BLaER1 (cell line): ENCODE data around the gene FN3K.
"Not testable (repeated sequence)": the region's sequence is repeated elsewhere in the genome, so short reads cannot be mapped to it uniquely, and the experiment has no call there.

Experiments
- H3K27ac ChIP-seq: shearing (Covaris generic); formaldehyde crosslinking; 2 replicates; pipeline ENCODE4 v1.8.1; 2022
- H3K27me3 ChIP-seq: shearing (Covaris generic); formaldehyde crosslinking; 2 replicates; pipeline ENCODE4 v1.8.1; 2022
- H3K36me3 ChIP-seq: shearing (Covaris generic); formaldehyde crosslinking; 2 replicates; pipeline ENCODE4 v1.8.1; 2022
- H3K4me1 ChIP-seq: shearing (Covaris generic); formaldehyde crosslinking; 2 replicates; pipeline ENCODE4 v1.8.1; 2022
- H3K4me2 ChIP-seq: shearing (Covaris generic); formaldehyde crosslinking; 2 replicates; pipeline ENCODE4 v1.8.1; 2022
- H3K4me3 ChIP-seq: shearing (Covaris generic); formaldehyde crosslinking; 2 replicates; pipeline ENCODE4 v1.8.1; 2022
- H3K9ac ChIP-seq: shearing (Covaris generic); formaldehyde crosslinking; 2 replicates; pipeline ENCODE4 v1.8.1; 2022
- H3K9me3 ChIP-seq: shearing (Covaris generic); formaldehyde crosslinking; 2 replicates; pipeline ENCODE4 v1.8.1; 2022
- H4K20me1 ChIP-seq: shearing (Covaris generic); formaldehyde crosslinking; 2 replicates; pipeline ENCODE4 v1.8.1; 2022
- Cebpa-rat ChIP-seq: shearing (Covaris generic); IDR thresholded peaks from 2 replicates; pipeline ENCODE4 v1.8.1; 2022

The FN3K gene

DNA sequence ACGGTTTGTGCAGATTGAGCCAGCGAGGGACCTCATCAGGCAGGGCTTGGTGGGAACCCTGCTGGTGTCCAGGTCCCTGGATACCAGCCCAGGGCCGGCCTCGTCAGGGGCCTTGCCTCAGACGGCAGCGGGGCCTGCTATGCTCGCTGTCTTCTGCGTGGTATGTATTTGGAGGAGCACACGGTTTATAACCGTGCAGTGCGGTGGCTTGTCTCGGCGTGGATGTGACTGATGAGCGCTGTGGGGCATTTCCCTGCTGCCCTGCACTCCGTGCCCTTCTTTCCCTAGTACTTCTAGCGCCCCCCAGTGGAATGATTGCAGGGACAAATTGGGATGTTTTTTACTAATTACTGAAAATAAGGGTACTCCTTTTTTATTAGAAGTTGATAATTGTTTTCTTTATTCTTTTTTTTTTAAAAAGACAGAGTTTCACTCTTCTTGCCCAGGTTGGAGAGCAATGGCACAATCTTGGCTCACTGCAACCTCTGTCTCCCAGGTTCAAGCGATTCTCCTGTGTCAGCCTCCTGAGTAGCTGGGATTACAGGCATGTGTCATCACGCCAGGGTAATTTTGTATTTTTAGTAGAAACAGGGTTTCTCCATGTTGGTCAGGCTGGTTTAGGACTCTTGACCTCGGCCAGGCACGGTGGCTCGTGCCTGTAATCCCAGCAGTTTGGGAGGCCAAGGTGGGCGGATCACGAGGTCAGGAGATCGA lies 31.8 kb downstream of the FN3K start:
- peaks cover 92% of the 10 kb centered on the region for H3K36me3 ChIP-seq
- no peak overlapping the region for H3K9ac ChIP-seq
- no peaks in the 10 kb centered on the region for H3K27me3 ChIP-seq

DNA sequence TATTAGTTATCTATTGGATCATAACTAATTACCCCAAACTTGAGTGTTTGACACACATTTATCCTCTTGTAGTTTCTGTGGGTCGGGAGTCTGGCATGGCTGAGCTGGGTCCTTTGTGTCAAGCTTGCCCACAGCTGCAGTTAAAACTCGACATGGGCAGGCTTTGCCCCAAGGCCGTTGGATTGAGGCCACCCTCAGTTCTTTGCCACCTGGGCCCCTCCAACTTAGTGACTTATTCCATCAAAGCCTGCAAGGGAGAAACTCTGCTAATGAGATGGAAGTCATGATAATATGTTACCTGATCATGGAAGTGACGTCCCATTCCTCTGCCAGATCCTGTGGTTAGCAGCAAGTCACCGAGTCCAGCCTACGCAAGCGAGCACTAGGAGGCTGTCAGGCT lies 33.6 kb downstream of the FN3K start:
- H3K36me3 ChIP-seq: peaks cover 88% of the 10 kb centered on the region

More for the DNA sequence above, 31.8 kb downstream of the FN3K start:
- no peak overlapping the region for H3K4me3 ChIP-seq
- H3K9me3 ChIP-seq: no peaks in the 10 kb centered on the region
- H3K4me2 ChIP-seq: peak overlapping the region; percentile 64; the same call in 1 of the 2 replicates
- no peak for TF ChIP-seq Cebpa-rat
- no peak overlapping the region; the same call in 1 of the 2 replicates for H3K27ac ChIP-seq
- H3K4me1 ChIP-seq: peaks cover 26% of the 10 kb centered on the region
- H4K20me1 ChIP-seq: peaks cover 12% of the 10 kb centered on the region; the same call in 1 of the 2 replicates

DNA sequence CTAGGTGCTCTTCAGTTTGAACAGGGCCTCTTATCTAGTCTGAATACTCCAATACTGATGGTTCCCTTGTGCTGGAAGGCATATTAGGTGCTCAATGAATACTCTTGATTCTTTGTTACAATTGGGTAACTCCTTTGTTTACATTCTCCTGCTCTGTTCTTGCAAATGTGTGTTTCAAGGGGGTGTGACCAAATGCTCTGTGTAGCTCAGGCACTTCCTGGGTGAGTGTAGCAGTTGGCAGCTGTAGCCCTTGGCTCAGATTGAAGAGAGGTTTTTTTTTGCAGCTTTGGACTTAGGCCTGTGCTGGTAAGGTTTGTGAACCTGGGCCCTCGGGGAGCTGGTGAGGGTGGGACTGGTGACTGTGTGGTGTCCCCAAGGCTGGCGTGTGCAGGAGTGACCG lies 36.6 kb downstream of the FN3K start:
- H3K36me3 ChIP-seq: peaks cover 64% of the 10 kb centered on the region
- H4K20me1 ChIP-seq: peaks cover 25% of the 10 kb centered on the region
- H3K9me3 ChIP-seq: no peaks in the 10 kb centered on the region
- TF ChIP-seq Cebpa-rat: no peak
- no peaks in the 10 kb centered on the region for H3K27me3 ChIP-seq
- no peak overlapping the region for H3K27ac ChIP-seq
- no peak overlapping the region for H3K4me3 ChIP-seq
- H3K4me2 ChIP-seq: peak overlapping the region; percentile 19; the same call in 1 of the 2 replicates
- no peak overlapping the region for H3K9ac ChIP-seq
- peaks cover 52% of the 10 kb centered on the region for H3K4me1 ChIP-seq

More for the DNA sequence above, 33.6 kb downstream of the FN3K start:
- Histone ChIP-seq H3K27ac (no peak overlapping the region), H3K27me3 (no peaks in the 10 kb centered on the region), H3K9me3 (no peaks in the 10 kb centered on the region), H3K4me2 (no peak overlapping the region), H4K20me1 (peaks cover 8% of the 10 kb centered on the region), H3K9ac (no peak overlapping the region), H3K4me3 (no peak overlapping the region), H3K4me1 (peaks cover 42% of the 10 kb centered on the region)
- TF ChIP-seq Cebpa-rat: no peak

DNA sequence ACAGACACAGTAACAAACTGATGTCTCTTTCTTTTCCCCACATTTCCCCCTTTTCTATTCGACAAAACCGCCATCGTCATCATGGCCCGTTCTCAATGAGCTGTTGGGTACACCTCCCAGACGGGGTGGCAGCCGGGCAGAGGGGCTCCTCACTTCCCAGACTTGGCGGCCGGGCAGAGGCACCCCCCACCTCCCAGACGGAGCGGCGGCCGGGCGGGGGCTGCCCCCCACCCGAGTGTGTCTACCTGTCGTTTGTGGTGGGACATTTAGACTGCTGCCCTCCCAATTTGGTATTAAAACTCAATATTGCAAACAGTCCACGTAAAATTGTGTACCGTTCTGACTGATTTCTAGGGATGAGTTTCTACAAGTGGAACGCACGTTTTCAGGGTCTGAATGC lies 39.0 kb downstream of the FN3K start:
- not testable (repeated sequence) for H3K9me3 ChIP-seq, H3K27me3 ChIP-seq, H3K27ac ChIP-seq
- peaks cover 40% of the 10 kb centered on the region for H3K36me3 ChIP-seq
- peaks cover 25% of the 10 kb centered on the region for H4K20me1 ChIP-seq
- peaks cover 73% of the 10 kb centered on the region for H3K4me1 ChIP-seq
- H3K9ac ChIP-seq: peak overlapping the region; percentile 49; the same call in 1 of the 2 replicates
- H3K4me2 ChIP-seq: peak overlapping the region; percentile 91
- H3K4me3 ChIP-seq: peak overlapping the region; percentile 58; the same call in 1 of the 2 replicates

DNA sequence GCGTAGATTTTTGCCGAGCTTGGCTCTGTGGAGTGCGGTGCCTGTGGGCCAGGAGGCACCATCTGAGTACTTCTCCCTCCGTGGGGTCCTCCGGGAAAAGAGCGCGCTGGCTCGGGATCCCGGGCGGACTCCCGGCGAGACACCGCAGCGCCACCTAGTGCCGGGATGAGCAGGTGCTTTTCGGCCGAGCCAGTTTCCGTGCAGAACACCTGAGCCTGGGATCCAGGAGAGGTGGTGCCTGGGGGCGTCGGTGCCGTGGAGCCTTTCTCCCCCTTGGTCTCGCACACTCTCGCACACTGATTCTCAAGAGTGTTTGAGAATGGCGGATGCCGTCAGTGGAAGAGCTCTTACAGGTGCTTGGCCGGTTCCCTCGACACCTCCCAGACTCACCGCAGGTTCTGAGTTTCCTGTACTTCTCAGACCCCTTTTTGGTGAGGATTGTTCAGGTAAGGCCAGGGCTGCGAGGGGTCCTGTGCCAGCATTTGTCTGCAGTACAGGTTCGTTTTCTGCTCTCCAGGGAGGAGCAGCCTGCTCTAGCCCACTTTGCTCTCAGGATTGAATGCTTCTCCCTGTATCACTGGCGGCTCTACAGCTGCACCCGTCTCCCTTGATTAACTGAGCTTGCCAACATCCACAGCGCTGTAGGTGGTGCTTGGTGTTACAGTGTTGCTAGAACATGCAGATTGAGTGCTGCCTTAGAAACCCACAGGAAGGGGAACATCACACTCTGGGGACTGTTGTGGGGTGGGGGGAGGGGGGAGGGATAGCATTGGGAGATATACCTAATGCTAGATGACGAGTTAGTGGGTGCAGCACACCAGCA lies 39.8 kb downstream of the FN3K start:
- Histone ChIP-seq H3K4me3 (peak overlapping the region; percentile 58), H3K27ac (peak overlapping the region; percentile 15; the same call in 1 of the 2 replicates), H3K27me3 (no peaks in the 10 kb centered on the region), H4K20me1 (peaks cover 25% of the 10 kb centered on the region), H3K4me1 (peaks cover 81% of the 10 kb centered on the region), H3K36me3 (peaks cover 32% of the 10 kb centered on the region), H3K9ac (peak overlapping the region; percentile 49; the same call in 1 of the 2 replicates), H3K9me3 (no peaks in the 10 kb centered on the region), H3K4me2 (peak overlapping the region; percentile 91)
- no peak for TF ChIP-seq Cebpa-rat

DNA sequence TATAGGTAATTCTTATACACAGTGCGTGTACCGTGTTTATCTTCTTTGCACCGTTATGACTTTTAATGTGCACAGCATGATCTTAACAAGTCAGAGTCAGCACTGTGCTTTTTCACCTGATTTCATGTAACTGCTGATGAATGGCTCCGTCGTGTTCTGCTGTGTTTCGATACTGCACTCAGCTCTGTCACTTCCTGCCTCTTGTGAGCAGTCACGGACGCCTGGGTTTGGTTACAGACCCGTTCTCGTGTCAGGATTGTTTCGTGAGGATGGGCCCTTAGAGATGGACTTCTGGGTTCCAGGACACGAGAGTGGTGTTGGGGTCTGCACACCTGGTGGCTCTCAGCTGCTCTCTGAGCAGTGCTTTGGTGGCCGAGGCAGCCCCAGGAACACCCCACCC lies 41.0 kb downstream of the FN3K start:
- H3K27ac ChIP-seq: peak overlapping the region; percentile 76
- H3K4me2 ChIP-seq: peak overlapping the region; percentile 89
- H3K4me1 ChIP-seq: peaks cover 91% of the 10 kb centered on the region
- peaks cover 25% of the 10 kb centered on the region for H4K20me1 ChIP-seq
- H3K4me3 ChIP-seq: peak overlapping the region; percentile 57
- peak overlapping the region; percentile 51 for H3K9ac ChIP-seq
- no peaks in the 10 kb centered on the region for H3K27me3 ChIP-seq
- H3K36me3 ChIP-seq: peaks cover 20% of the 10 kb centered on the region
- TF ChIP-seq Cebpa-rat: no peak
- no peaks in the 10 kb centered on the region for H3K9me3 ChIP-seq

DNA sequence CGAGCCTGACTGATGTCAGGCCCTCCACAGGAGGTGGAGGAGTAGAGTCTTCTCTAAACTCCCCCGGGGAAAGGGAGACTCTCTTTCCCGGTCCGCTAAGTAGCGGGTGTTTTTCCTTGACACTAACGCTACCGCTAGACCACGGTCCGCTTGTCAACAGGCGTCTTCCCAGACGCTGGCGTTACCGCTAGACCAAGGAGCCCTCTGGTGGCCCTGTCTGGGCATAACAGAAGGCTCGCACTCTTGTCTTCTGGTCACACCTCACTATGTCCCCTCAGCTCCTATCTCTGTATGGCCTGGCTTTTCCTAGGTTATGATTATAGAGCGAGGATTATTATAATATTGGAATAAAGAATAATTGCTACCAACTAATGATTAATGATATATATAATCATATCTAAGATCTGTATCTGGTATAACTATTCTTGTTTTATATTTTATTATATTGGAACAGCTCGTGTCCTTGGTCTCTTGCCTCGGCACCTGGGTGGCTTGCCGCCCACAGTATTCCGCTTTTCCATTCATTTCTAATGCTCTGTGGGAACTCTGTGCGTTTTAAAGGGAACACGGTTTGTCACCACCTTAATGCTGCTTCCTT lies 42.5 kb downstream of the FN3K start:
- H4K20me1 ChIP-seq: peaks cover 27% of the 10 kb centered on the region
- H3K9me3 ChIP-seq, H3K27me3 ChIP-seq: not testable (repeated sequence)
- peak overlapping the region; percentile 76 for H3K27ac ChIP-seq
- peak overlapping the region; percentile 62 for H3K9ac ChIP-seq
- peaks cover 91% of the 10 kb centered on the region for H3K4me1 ChIP-seq
- peak overlapping the region; percentile 89 for H3K4me2 ChIP-seq
- H3K36me3 ChIP-seq: peaks cover 16% of the 10 kb centered on the region
- peak overlapping the region; percentile 44 for H3K4me3 ChIP-seq

DNA sequence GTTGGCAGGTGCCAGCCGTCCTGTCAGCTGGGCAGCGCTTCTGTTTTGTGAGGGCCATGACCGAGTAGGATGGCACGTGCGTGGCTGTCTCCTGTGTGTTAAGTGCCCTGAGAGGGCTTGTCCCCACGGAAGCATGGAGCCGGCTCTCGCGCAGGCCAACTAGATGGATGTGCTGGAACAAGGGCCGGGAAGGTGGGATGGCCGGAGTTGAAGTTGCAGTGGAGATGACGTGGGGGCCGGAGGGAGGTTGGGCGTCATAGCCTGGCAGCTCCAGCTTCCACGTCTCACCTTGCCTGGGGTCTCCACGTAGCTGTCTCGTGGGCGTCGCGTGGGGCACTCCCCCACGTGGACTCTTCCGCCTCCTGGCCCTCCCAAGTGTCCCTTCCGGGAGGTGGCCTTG lies 44.1 kb downstream of the FN3K start:
- H3K4me1 ChIP-seq: peaks cover 82% of the 10 kb centered on the region
- H3K36me3 ChIP-seq: peaks cover 24% of the 10 kb centered on the region
- peak overlapping the region; percentile 62 for H3K9ac ChIP-seq
- no peak for TF ChIP-seq Cebpa-rat
- peak overlapping the region; percentile 66 for H3K27ac ChIP-seq
- peak overlapping the region; percentile 89 for H3K4me2 ChIP-seq
- H4K20me1 ChIP-seq: peaks cover 34% of the 10 kb centered on the region
- peak overlapping the region; percentile 17; the same call in 1 of the 2 replicates for H3K4me3 ChIP-seq
- no peaks in the 10 kb centered on the region for H3K27me3 ChIP-seq
- no peaks in the 10 kb centered on the region for H3K9me3 ChIP-seq

DNA sequence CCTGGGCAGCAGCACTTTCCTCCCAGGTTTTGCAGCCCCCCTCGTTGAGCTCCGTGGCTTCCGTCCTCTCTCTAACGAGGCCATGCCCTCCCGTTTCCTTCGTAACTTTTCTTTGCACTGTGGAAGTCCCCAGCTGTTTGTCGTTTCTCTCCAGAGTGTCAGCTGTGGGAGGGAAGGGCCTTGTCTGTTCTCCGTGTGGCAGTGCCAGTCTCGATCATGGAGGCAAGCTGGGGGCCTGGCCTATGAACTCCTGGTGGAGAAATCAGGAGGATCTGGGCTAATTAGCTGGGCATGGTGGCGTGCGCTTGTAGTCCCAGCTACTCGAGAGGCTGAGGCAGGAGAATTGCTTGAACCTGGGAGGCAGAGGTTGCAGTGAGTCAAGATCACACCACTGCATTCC lies 44.8 kb downstream of the FN3K start:
- Histone ChIP-seq H3K27me3 (no peaks in the 10 kb centered on the region), H3K9me3 (no peaks in the 10 kb centered on the region), H4K20me1 (peaks cover 27% of the 10 kb centered on the region), H3K9ac (peak overlapping the region; percentile 62), H3K4me2 (peak overlapping the region; percentile 89), H3K36me3 (peaks cover 28% of the 10 kb centered on the region), H3K4me3 (no peak overlapping the region; the same call in 1 of the 2 replicates), H3K4me1 (peaks cover 76% of the 10 kb centered on the region), H3K27ac (peak overlapping the region; percentile 66)
- no peak for TF ChIP-seq Cebpa-rat
